Panc1 (cell line): ENCODE measurements around the gene NXT1.

Source experiments
- TF ChIP-seq, protein P1 (sequence below): fragments of 450-650 bp; IDR thresholded peaks from 2 replicates; pipeline ENCODE4 v1.5.1; 2017; ENCODE audit warnings: mild to moderate bottlenecking
- TF ChIP-seq, protein P2 (sequence below), 2 experiments: IDR thresholded peaks; 2 replicates each; pipeline ENCODE4 v1.6.1; 2011 to 2012; ENCODE audit warnings: low read depth in 2 of 2, control low read depth in 1 of 2, low read length in 1 of 2, mild to moderate bottlenecking in 1 of 2, moderate library complexity in 1 of 2; ENCODE audit not compliant: insufficient read depth in 1 of 2

DNA sequence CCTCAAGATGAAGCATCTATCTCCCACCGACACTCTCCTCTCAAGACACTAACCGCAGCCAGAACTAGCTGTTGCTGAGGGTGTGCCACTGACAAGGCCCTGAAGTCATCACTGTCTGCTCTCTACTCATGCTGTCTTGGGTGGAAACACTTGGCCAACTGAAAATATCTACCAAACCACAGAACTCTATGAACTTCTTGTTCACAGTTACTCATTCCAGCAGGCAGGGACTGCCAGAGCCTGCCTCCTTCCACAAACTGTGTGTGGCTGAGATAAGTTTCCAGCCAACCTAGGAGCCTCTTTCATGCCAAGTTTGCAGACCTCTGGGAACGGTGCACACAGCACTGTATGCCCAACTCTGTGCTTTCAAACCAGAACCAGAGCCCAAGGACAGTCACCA lies 45.5 kb upstream of the NXT1 start:
- TF ChIP-seq, protein P1, sequence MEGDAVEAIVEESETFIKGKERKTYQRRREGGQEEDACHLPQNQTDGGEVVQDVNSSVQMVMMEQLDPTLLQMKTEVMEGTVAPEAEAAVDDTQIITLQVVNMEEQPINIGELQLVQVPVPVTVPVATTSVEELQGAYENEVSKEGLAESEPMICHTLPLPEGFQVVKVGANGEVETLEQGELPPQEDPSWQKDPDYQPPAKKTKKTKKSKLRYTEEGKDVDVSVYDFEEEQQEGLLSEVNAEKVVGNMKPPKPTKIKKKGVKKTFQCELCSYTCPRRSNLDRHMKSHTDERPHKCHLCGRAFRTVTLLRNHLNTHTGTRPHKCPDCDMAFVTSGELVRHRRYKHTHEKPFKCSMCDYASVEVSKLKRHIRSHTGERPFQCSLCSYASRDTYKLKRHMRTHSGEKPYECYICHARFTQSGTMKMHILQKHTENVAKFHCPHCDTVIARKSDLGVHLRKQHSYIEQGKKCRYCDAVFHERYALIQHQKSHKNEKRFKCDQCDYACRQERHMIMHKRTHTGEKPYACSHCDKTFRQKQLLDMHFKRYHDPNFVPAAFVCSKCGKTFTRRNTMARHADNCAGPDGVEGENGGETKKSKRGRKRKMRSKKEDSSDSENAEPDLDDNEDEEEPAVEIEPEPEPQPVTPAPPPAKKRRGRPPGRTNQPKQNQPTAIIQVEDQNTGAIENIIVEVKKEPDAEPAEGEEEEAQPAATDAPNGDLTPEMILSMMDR, result no peak
- TF ChIP-seq, protein P2, sequence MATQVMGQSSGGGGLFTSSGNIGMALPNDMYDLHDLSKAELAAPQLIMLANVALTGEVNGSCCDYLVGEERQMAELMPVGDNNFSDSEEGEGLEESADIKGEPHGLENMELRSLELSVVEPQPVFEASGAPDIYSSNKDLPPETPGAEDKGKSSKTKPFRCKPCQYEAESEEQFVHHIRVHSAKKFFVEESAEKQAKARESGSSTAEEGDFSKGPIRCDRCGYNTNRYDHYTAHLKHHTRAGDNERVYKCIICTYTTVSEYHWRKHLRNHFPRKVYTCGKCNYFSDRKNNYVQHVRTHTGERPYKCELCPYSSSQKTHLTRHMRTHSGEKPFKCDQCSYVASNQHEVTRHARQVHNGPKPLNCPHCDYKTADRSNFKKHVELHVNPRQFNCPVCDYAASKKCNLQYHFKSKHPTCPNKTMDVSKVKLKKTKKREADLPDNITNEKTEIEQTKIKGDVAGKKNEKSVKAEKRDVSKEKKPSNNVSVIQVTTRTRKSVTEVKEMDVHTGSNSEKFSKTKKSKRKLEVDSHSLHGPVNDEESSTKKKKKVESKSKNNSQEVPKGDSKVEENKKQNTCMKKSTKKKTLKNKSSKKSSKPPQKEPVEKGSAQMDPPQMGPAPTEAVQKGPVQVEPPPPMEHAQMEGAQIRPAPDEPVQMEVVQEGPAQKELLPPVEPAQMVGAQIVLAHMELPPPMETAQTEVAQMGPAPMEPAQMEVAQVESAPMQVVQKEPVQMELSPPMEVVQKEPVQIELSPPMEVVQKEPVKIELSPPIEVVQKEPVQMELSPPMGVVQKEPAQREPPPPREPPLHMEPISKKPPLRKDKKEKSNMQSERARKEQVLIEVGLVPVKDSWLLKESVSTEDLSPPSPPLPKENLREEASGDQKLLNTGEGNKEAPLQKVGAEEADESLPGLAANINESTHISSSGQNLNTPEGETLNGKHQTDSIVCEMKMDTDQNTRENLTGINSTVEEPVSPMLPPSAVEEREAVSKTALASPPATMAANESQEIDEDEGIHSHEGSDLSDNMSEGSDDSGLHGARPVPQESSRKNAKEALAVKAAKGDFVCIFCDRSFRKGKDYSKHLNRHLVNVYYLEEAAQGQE (IDR thresholded peaks at IDR 0.05; ENCODE audit: insufficient read depth in 1 of 2, low read depth in 2 of 2, low read length in 1 of 2), result no peak
